HG02798 (cell line): ENCODE results near the gene ELF4.

Source experiments
- ATAC-seq: cut with Tn5 transposase; IDR thresholded peaks from one replicate; pipeline ENCODE4 v1.9.1; 2021; ENCODE audit warnings: mild to moderate bottlenecking; ENCODE audit not compliant: unreplicated experiment, poor library complexity

Gene ELF4

GRCh38 chrX:130110379-130111219, at the start of gene ELF4:
TSS of gene ELF4 (minus strand) at chrX:130110497. CDS start at chrX:130081330, 29,167 bp downstream.
- ATAC-seq: peak; percentile 43

GRCh38 chrX:130159776-130160175, 49.5 kb upstream of the ELF4 start:
- no peak for ATAC-seq

- no peak for ATAC-seq
Observed at GRCh38 chrX:130158311-130158710, 48.0 kb upstream of the ELF4 start.

- ATAC-seq: no peak
Observed at GRCh38 chrX:130155564-130155963, 45.3 kb upstream of the ELF4 start.

GRCh38 chrX:130147631-130148030, 37.3 kb upstream of the ELF4 start:
- no peak for ATAC-seq

GRCh38 chrX:130145123-130145522, 34.8 kb upstream of the ELF4 start:
- no peak for ATAC-seq

GRCh38 chrX:130144509-130144908, 34.2 kb upstream of the ELF4 start:
- ATAC-seq: no peak

GRCh38 chrX:130139474-130140201, 29.3 kb upstream of the ELF4 start:
- no peak for ATAC-seq

- ATAC-seq: no peak
Observed at GRCh38 chrX:130136961-130137360, 26.7 kb upstream of the ELF4 start.

- ATAC-seq: no peak
Observed at GRCh38 chrX:130136496-130136895, 26.2 kb upstream of the ELF4 start.

GRCh38 chrX:130130990-130131389, 20.7 kb upstream of the ELF4 start:
- ATAC-seq: no peak

- no peak for ATAC-seq
Observed at GRCh38 chrX:130125091-130125874, 15.0 kb upstream of the ELF4 start.

GRCh38 chrX:130124577-130124976, 14.3 kb upstream of the ELF4 start:
- ATAC-seq: no peak

- no peak for ATAC-seq
Observed at GRCh38 chrX:130121505-130121800, 11.2 kb upstream of the ELF4 start.

- ATAC-seq: peak; percentile 82
Observed at GRCh38 chrX:130120746-130121504, 10.6 kb upstream of the ELF4 start.

GRCh38 chrX:130120321-130120731, 10.0 kb upstream of the ELF4 start:
- ATAC-seq: peak; percentile 32

- no peak for ATAC-seq
Observed at GRCh38 chrX:130119312-130119898, 9.1 kb upstream of the ELF4 start.

- ATAC-seq: no peak
Observed at GRCh38 chrX:130118441-130119311, 8.4 kb upstream of the ELF4 start.

- no peak for ATAC-seq
Observed at GRCh38 chrX:130117166-130117565, 6.9 kb upstream of the ELF4 start.
